GM19438 (cell line): ENCODE data around the gene NFKBIZ.
"Not testable (repeated sequence)": the region's sequence is repeated elsewhere in the genome, so short reads cannot be mapped to it uniquely, and the experiment has no call there.

Experiments used
- ATAC-seq: cut with Tn5 transposase; IDR thresholded peaks from one replicate; pipeline ENCODE4 v1.9.1; 2021; ENCODE audit warnings: low read depth; ENCODE audit not compliant: unreplicated experiment

Gene NFKBIZ

GRCh38 chr3:101903451-101903871, 54.1 kb downstream of the NFKBIZ start:
- ATAC-seq, result no peak

DNA sequence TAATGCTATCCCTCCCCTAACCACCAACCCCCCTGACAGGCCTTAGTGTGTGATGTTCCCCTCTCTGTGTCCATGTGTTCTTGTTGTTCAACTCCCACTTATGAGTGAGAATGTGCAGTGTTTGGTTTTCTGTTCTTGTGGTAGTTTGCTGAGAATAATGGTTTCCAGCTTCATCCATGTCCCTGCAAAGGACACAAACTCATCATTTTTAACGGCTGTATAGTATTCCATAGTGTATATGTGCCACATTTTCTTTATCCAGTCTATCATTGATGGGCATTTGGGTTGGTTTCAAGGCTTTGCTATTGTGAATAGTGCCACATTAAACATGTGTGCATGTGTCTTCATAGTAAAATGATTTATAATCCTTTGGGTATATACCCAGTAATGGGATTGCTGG, 56.3 kb downstream of the NFKBIZ start:
- ATAC-seq, result not testable (repeated sequence)
